Stimulated activated CD8-positive, alpha-beta memory T cell treated with anti-CD3 and anti-CD28 coated beads, Interleukin-4, amount 100 ng/mL, for 1 hour (primary cell): ENCODE results near the gene SLC39A13.

Source experiments
- DNase-seq, 2 donors: peaks; one replicate each; pipeline ENCODE4 v3.0.0-alpha.2; 2020; ENCODE audit warnings: low read depth in 2 of 2, low spot score in 1 of 2

Gene SLC39A13

GRCh38 chr11:47400768-47401279 lies 7.6 kb upstream of the SLC39A13 start:
- no peak for DNase-seq

DNA sequence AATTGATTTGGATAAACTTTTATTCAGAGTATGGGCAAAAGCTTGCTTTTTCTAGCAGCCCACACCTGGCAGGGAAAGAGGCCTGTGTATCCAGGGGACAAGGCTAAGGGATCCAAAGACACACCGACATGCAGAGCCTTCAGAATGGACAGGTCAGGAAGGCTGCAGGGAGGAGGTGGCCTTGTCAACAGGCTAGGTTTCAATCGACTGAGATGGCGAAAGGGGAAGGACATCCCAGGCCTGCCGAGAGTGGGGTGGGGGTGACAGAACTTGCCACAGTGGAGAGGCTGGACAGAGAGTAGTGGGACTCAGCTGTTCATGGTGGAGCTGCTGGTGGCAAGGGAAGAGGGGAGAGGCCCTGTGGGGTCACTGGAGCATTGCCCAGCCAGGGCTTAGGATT lies 5.3 kb upstream of the SLC39A13 start:
- DNase-seq = no peak

- no peak for DNase-seq
Observed at GRCh38 chr11:47403571-47403970, 4.8 kb upstream of the SLC39A13 start.

- no peak for DNase-seq
Observed at GRCh38 chr11:47406896-47407745, 1.3 kb upstream of the SLC39A13 start.

DNA sequence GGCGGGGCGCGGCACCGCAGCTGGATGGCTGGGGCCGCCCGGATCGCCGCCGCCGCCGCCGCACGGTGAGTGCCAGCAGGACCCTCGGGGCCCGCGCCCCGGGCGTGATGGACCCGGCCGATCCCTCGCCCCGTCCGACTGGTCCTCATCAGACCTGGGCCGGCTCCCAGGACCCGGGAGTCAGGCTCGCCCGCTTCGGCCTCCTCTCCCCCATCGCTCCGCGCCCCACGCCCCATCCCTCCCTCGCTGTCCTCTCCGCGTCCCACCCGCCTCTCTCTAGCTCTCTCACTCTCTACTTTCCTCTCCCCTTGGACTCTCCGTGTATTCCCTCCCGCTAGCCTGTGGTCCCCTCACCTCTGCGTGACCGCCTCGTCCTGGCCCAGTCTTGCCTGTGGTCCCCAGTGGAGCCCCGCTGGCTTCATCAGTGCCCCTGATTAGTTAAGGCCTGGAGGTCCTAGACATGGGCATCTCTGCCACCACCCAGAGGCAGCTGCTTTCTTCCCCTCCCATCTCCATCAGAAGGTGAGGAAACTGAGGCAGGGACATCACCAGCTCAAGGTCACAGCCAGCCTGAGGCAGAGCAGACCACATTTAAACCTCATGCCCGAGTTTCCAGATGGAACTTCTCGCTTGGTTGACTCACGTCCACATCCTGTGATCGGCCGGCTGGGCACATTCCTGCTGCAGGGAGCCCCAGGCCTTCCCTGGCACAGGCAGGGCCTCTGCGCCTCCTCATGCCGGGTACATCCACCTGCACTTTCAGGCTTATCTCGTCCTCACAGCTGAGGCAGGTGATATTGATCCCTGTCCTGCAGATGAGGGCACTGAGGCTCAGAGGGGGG lies 429 bp downstream of the SLC39A13 start:
- no peak for DNase-seq

DNA sequence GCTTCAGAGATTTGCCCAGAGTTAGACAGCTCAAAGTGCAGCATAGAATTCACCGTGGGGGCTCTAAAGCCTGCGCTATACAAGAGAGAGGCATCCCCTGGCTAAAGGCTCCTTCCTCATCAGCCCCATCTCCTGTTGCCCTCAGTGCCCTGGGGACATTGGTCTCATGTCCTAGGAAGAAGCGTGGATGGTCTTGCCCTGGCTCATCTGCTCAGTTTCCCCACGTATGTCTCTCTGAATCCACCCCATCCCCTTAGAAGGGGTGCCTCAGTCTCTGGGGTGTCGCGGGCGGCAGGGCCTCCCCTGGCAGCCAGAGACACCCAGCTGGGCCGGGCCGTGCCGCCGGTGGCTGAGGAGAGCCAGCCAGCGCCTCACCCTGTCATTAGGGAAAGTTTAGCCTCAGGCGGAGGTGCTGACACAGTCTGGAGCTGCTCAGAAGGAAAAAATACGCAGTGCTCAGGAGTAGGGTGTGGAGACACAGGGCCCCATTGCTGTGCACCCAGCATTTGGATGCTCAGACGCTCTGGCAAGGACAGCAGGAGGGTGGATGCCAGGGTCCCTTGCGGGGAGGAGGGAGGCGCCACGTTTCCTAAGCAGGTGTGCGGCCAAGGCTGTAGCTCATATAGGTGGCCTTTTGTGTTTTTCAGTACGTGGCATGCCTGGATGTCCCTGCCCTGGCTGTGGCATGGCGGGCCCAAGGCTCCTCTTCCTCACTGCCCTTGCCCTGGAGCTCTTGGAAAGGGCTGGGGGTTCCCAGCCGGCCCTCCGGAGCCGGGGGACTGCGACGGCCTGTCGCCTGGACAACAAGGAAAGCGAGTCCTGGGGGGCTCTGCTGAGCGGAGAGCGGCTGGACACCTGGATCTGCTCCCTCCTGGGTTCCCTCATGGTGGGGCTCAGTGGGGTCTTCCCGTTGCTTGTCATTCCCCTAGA lies 1.3 kb downstream of the SLC39A13 start:
- DNase-seq = no peak

- no peak for DNase-seq
Observed at GRCh38 chr11:47410370-47411264, 2.2 kb downstream of the SLC39A13 start.

DNA sequence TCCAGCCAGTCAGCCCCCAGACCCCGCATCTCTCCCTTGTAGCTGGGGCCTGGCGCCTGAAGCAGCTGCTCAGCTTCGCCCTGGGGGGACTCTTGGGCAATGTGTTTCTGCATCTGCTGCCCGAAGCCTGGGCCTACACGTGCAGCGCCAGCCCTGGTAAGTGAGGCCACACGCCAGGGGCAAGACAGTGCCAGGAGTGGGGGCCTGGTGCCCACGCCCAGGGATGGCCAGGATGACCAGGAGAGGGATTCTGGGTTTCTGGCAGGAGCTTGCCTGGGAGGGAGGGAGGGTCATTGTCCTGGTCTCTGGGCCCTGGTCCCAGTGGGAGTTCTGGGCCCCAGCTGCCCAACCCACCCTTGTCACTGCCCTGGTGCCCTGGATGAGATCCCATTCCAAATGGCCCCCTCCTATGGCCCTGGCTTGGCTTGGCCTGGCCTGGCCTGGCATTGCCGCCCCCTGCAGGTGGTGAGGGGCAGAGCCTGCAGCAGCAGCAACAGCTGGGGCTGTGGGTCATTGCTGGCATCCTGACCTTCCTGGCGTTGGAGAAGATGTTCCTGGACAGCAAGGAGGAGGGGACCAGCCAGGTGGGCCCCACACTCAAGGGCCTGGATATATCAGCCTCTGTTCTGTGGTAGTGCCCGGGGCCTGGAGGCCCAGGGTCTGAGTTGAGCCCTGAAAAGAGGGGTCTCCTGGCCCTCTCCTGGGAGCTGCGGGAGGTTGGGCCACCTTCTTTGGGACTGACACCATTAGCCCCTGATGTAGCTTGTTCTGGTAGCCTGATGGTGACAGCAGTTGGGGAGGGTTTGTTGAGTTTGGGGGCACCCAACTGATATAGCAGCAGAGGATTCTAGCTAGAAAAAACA lies 3.7 kb downstream of the SLC39A13 start:
- no peak for DNase-seq

DNA sequence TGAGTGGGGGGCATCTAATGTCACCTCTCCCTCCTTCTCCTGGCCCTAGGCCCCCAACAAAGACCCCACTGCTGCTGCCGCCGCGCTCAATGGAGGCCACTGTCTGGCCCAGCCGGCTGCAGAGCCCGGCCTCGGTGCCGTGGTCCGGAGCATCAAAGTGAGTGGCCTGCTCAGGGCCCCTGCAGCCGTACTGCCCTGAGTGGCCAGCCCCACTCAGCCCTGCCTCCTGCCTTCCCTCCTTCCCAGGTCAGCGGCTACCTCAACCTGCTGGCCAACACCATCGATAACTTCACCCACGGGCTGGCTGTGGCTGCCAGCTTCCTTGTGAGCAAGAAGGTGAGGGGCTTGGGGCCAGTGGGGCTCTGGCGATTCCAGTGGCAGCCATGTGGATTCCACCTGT lies 5.0 kb downstream of the SLC39A13 start:
- DNase-seq = no peak

GRCh38 chr11:47413908-47414684 lies 5.7 kb downstream of the SLC39A13 start:
- DNase-seq = no peak

GRCh38 chr11:47414685-47415070 lies 6.3 kb downstream of the SLC39A13 start:
- DNase-seq = no peak

GRCh38 chr11:47415091-47415854 lies 6.9 kb downstream of the SLC39A13 start:
- DNase-seq = no peak

DNA sequence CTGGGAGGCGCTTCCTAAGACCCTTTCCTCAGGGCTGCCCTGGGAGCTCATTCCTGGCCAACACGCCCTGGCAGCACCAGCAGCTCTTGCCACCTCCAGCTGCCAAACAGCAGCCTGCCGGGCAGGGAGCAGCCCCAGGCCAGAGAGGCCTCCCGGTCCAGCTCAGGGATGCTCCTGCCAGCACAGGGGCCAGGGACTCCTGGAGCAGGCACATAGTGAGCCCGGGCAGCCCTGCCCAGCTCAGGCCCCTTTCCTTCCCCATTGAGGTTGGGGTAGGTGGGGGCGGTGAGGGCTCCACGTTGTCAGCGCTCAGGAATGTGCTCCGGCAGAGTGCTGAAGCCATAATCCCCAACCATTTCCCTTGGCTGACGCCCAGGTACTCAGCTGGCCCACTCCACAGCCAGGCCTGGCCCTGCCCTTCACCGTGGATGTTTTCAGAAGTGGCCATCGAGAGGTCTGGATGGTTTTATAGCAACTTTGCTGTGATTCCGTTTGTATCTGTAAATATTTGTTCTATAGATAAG lies 7.6 kb downstream of the SLC39A13 start:
- DNase-seq = no peak

DNA sequence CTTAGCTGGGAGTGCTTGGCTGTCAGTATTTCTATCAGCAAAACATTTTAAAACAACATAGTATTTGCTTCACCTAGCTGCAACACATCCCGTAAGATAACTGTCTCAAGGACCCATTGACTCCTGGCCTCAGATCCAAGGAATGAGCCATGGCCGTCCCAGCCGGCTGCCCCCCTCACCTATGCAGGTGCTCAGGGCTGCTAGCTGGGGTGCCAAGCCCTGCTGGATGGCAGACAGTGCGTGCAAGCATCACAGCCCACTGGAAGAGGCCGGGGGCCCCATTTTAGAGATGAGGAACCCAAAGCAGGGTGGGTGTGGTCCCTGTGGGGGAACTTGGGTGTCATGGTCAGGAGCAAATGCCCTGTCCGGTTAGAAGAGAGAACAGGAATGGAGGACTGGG lies 9.3 kb downstream of the SLC39A13 start:
- no peak for DNase-seq

- DNase-seq = no peak
Observed at GRCh38 chr11:47418454-47419259, 10.3 kb downstream of the SLC39A13 start.

DNA sequence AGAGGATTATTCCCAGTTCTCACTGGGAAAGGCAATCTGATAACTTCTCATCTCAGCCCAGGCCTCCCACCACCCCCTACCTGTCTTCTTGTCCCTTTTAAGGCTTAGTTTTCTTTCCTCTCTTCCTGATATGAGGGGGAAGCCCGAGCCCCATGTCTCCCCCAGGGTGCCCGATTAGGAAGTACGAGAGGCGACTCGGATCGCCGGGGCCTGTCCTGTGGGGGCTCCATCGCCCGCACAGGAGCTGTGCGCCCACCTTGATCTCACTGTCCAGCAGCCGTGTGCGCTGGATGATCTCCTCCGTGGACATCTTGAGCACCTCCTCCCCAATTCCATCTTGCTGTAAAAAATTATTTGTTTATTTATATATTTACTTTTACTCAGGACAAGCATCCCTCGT lies 17.2 kb downstream of the SLC39A13 start:
- no peak for DNase-seq
